Esophagus muscularis mucosa (tissue), 4 donors: ENCODE results near the gene MAPK12. TPM values are rescaled to one million over a fixed set of nuclear protein-coding genes. Genes with fewer than 3 reads are reported as not detected.

Source experiments
- DNase-seq: peaks from one replicate; pipeline ENCODE4 v3.0.0-alpha.2; 2017; ENCODE audit errors: extremely low spot score
- H3K27ac ChIP-seq, 4 donors: fragments of 200-600 bp; sonication (generic); replicated peaks in 1 of 4; 1 replicate in 3 of 4; 2 replicates in 1 of 4; pipeline ENCODE4 v1.5.1; 2016 to 2019; ENCODE audit warnings: mild to moderate bottlenecking in 1 of 4
- H3K27me3 ChIP-seq, 4 donors: fragments of 200-600 bp; sonication (generic); one replicate each; pipeline versions ENCODE4 v1.5.1 to v1.6.0; 2016 to 2019
- H3K36me3 ChIP-seq, 4 donors: fragments of 200-600 bp; sonication (generic); one replicate each; pipeline ENCODE4 v1.5.1; 2016 to 2019
- H3K4me1 ChIP-seq, 4 donors: fragments of 200-600 bp; sonication (generic); one replicate each; pipeline ENCODE4 v1.5.1; 2016 to 2019
- H3K4me3 ChIP-seq, 4 donors: fragments of 200-600 bp; sonication (generic); 1 replicate in 2 of 4; 2 replicates in 2 of 4; pipeline ENCODE4 v1.5.1; 2016 to 2019; ENCODE audit warnings: mild to moderate bottlenecking in 4 of 4, moderate library complexity in 1 of 4
- H3K9me3 ChIP-seq, 4 donors: fragments of 200-600 bp; sonication (generic); 1 replicate in 3 of 4; 2 replicates in 1 of 4; pipeline ENCODE4 v1.5.1; 2016 to 2019
- EP300 ChIP-seq: sonication (generic); formaldehyde crosslinking; IDR thresholded peaks from one replicate; pipeline ENCODE4 v1.6.1; 2017; ENCODE audit warnings: antibody characterized with exemption
- POLR2A ChIP-seq: fragments of 450-650 bp; IDR thresholded peaks from one replicate; pipeline ENCODE4 v1.6.1; 2017; ENCODE audit warnings: antibody characterized with exemption, moderate library complexity, mild to moderate bottlenecking, low read depth
- POLR2AphosphoS5 ChIP-seq, 2 donors: sonication (generic); formaldehyde crosslinking; IDR thresholded peaks; one replicate each; pipeline ENCODE4 v1.6.1; 2017; ENCODE audit warnings: antibody characterized with exemption in 2 of 2
- WGBS: methylation state at CpG from one replicate; pipeline ENCODE4 v1.1.5; 2018; 5-methylcytosine and 5-hydroxymethylcytosine counted together
- intact Hi-C: fragments of 100-400 bp; cut with DNase I; formaldehyde crosslinking; loops from one replicate; pipeline ENCODE4 v1.15.1; 2023
- total RNA-seq, 4 donors: library from RNA; depleted of rRNA; stranded (reverse); fragments of >200 nt; gene quantifications; one replicate each; pipeline versions ENCODE4 v1.1.0 to v1.2.1, GENCODE V29; 2016
- TF ChIP-seq, protein P1 (sequence below), 3 experiments: fragments of 200-600 bp in 2 of 3; fragments of 450-650 bp in 1 of 3; sonication (generic) in 2 of 3; IDR thresholded peaks; one replicate each; pipeline ENCODE4 v1.5.1; 2017 to 2019; ENCODE audit warnings: antibody characterized with exemption in 3 of 3, mild to moderate bottlenecking in 2 of 3, moderate library complexity in 1 of 3

The MAPK12 gene
- total RNA-seq, 4 donors from 2014 or later, result 5.8 to 22.9 (median 16.1) TPM

DNA sequence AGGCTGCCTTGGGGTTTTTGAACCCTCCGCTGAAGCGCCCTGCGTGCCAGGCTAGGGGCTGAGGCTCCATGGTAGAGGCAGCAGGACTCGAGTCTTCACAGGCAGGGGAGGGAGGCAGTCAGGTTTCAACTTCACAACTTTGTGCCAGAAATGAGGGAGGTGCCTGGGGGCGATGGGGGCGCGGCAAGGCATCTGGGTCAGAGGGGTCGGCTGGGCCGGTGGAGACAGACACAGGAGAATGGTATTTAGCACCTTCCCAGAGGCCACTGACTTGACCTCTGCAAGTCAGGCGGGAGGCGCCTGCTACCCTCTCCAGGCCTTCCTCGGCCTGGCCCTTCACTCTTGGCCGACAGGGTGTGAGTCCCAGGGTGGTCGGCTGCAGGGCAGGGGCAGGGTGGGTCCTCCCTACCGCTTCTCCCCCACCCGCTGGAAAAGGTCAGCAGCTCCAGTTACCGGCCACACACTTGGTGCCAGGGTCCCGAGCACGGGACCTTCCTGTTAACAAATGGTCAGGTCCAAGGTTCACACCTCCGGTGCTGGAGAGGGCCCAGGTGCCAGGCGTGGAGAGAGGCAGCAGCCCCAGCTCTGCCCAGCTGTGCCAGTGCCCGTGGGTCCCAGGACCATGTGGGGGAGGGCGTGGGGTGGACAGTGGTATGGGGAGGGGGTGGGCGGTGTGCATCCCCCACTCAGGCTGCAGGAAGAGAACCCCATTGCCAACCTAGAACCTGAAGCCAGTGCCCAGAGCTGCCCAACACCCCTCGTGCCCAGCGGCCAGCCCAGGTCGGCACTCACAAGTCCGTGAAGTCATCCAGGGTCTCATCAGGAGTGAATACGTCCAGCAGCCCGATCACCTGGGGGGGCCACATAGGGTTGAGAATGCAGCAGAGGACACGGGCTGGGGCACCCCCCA, 3.8 kb downstream of the MAPK12 start:
- DNase-seq, result no peak
- TF ChIP-seq, protein P1, sequence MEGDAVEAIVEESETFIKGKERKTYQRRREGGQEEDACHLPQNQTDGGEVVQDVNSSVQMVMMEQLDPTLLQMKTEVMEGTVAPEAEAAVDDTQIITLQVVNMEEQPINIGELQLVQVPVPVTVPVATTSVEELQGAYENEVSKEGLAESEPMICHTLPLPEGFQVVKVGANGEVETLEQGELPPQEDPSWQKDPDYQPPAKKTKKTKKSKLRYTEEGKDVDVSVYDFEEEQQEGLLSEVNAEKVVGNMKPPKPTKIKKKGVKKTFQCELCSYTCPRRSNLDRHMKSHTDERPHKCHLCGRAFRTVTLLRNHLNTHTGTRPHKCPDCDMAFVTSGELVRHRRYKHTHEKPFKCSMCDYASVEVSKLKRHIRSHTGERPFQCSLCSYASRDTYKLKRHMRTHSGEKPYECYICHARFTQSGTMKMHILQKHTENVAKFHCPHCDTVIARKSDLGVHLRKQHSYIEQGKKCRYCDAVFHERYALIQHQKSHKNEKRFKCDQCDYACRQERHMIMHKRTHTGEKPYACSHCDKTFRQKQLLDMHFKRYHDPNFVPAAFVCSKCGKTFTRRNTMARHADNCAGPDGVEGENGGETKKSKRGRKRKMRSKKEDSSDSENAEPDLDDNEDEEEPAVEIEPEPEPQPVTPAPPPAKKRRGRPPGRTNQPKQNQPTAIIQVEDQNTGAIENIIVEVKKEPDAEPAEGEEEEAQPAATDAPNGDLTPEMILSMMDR (IDR thresholded peaks at IDR 0.05), result no peak
- no peak for TF ChIP-seq POLR2A
- Histone ChIP-seq H3K36me3 (peaks cover 0 to 25% (median 8%) of the 10 kb centered on the region in 4 donors), H3K4me1 (peaks cover 25 to 35% (median 29%) of the 10 kb centered on the region in 4 donors), H3K9me3 (no peaks in the 10 kb centered on the region), H3K27me3 (peaks cover 0 to 38% (median 0%) of the 10 kb centered on the region in 4 donors), H3K27ac (no peak overlapping the region), H3K4me3 (no peak overlapping the region)
- 70% methylated on average over 5 of the region's 31 CpGs for WGBS
- intact Hi-C loops, result no loop called here

DNA sequence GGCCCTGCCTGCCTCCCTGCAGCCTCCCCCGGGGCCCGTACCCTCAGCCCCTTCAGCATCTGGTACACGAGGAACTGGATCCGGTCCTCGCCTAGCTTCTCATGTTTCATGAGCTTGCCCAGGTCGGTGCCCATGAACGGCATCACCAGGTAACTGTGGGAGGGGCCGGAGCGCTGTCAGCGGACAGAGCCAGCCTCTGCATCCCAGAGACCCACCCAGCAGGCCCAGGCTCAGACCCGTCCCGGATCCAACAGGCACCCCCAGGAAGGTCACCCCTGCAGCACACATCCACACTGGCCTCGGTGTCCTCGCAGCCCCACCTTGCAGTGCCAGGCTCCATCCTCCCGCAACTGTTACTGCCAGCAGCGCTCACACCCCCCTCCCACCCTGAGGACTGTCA, 4.4 kb downstream of the MAPK12 start:
- no peak for DNase-seq
- no peak overlapping the region for H3K4me3 ChIP-seq
- H3K4me1 ChIP-seq, result peaks cover 20 to 30% (median 27%) of the 10 kb centered on the region in 4 donors
- TF ChIP-seq POLR2AphosphoS5 (IDR thresholded peaks at IDR 0.05), result no peak
- TF ChIP-seq EP300, result no peak
- TF ChIP-seq POLR2A, result no peak
- TF ChIP-seq, protein P1 (IDR thresholded peaks at IDR 0.05), result no peak
- H3K36me3 ChIP-seq, result peaks cover 0 to 25% (median 8%) of the 10 kb centered on the region in 4 donors
- peaks cover 0 to 31% (median 0%) of the 10 kb centered on the region in 4 donors for H3K27me3 ChIP-seq
- H3K9me3 ChIP-seq, result no peaks in the 10 kb centered on the region
- no peak overlapping the region for H3K27ac ChIP-seq
- 80% methylated on average over 9 of the region's 16 CpGs for WGBS
- intact Hi-C loops, result no loop called here

DNA sequence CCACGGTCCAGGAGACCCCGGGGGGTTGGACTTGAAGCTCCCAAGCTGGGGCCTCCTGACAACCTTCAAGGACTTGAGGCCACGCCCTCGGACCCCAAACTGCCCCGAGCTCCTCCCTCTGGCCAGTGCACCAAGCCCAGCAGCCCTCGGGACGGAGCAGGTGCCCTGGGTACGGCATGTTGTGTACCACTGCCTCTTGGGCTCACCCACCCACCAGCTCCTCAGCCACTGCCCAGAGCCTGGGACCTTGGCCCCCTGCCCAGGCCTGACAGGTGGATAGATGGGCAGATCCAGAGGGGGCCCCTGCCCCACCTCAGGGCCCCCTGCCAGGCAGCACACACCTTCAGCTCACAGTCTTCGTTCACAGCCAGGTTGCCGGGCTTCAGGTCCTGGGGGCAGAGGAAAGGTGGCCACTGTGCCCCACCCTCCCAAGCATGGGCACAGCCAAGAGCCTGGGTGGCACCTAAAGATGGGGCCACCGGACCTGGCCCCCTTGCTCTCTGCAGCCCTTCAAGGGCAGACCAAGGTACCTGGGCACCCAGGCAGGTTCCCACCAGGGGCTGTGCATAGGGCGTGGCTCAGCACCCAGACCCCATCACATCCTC, 5.1 kb downstream of the MAPK12 start:
- Histone ChIP-seq H3K27me3 (peaks cover 0 to 26% (median 0%) of the 10 kb centered on the region in 4 donors), H3K4me1 (peaks cover 25 to 31% (median 28%) of the 10 kb centered on the region in 4 donors), H3K9me3 (no peaks in the 10 kb centered on the region), H3K36me3 (peaks cover 0 to 25% (median 8%) of the 10 kb centered on the region in 4 donors), H3K4me3 (no peak overlapping the region), H3K27ac (no peak overlapping the region)
- 80% methylated on average over 4 of the region's 12 CpGs for WGBS
- no peak for DNase-seq
- intact Hi-C loops, result no loop called here
- TF ChIP-seq, protein P1 (IDR thresholded peaks at IDR 0.05), result no peak
- TF ChIP-seq POLR2AphosphoS5 (IDR thresholded peaks at IDR 0.05) (no peak), POLR2A (no peak), EP300 (no peak)

DNA sequence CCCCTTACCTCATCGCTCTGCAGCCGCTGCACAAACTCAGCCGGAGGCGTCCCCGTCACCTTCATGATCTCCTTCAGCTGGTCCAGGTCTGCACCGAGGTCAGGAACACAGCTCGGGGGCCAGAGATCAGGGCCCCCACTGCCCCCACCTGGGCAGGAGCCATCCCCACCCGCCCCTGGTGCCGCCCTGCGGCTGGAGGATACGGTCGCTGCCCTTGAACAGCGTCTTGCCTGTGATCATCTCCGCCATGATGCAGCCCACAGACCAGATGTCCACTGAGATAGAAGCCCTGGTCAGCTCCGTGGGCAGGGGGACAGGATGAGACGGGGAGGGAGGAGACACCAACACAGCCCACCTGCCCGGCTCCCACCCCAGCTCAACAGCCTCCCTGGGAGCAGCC, 5.9 kb downstream of the MAPK12 start:
- H3K27me3 ChIP-seq, result peaks cover 0 to 23% (median 0%) of the 10 kb centered on the region in 4 donors
- H3K27ac ChIP-seq, result no peak overlapping the region
- no peaks in the 10 kb centered on the region for H3K9me3 ChIP-seq
- peaks cover 23 to 34% (median 29%) of the 10 kb centered on the region in 4 donors for H3K4me1 ChIP-seq
- DNase-seq, result no peak
- 90% methylated on average over 10 of the region's 17 CpGs for WGBS
- intact Hi-C loops, result no loop called here
- TF ChIP-seq POLR2A (no peak), POLR2AphosphoS5 (IDR thresholded peaks at IDR 0.05) (no peak), EP300 (no peak)
- TF ChIP-seq, protein P1 (IDR thresholded peaks at IDR 0.05), result no peak
- H3K36me3 ChIP-seq, result peaks cover 0 to 25% (median 8%) of the 10 kb centered on the region in 4 donors
- no peak overlapping the region for H3K4me3 ChIP-seq
